Neuronal stem cell (in vitro differentiated cells): ENCODE measurements around the gene PIP5K1A.

ENCODE experiments used
- DNase-seq: peaks from one replicate; pipeline ENCODE4 v3.0.0-alpha.2; 2013; ENCODE audit warnings: low spot score
- H2AFZ ChIP-seq: one replicate; pipeline ENCODE4 v1.6.1; 2013; ENCODE audit warnings: mild to moderate bottlenecking, low read length, inconsistent platforms
- H2AK5ac ChIP-seq: 2 replicates; pipeline ENCODE4 v1.6.1; 2013; ENCODE audit warnings: low read depth, mild to moderate bottlenecking, inconsistent platforms, low read length, moderate library complexity, mixed read lengths
- H2BK120ac ChIP-seq: 2 replicates; pipeline ENCODE4 v1.6.1; 2013; ENCODE audit warnings: low read depth, mild to moderate bottlenecking, inconsistent platforms, low read length, moderate library complexity, mixed read lengths
- H2BK12ac ChIP-seq: one replicate; pipeline ENCODE4 v1.6.1; 2013; ENCODE audit warnings: low read length, inconsistent platforms
- H2BK15ac ChIP-seq: 2 replicates; pipeline ENCODE4 v1.6.1; 2013; ENCODE audit warnings: mild to moderate bottlenecking, low read length, inconsistent platforms, mixed read lengths
- H2BK5ac ChIP-seq: one replicate; pipeline ENCODE4 v1.6.1; 2013; ENCODE audit warnings: inconsistent platforms, mild to moderate bottlenecking, low read length, moderate library complexity
- H3K14ac ChIP-seq: one replicate; pipeline ENCODE4 v1.6.1; 2013; ENCODE audit warnings: low read length, inconsistent platforms
- H3K18ac ChIP-seq: 2 replicates; pipeline ENCODE4 v1.6.1; 2013; ENCODE audit warnings: low read length, inconsistent platforms
- H3K23ac ChIP-seq: 2 replicates; pipeline ENCODE4 v1.6.1; 2013; ENCODE audit warnings: low read depth, mild to moderate bottlenecking, mixed read lengths, low read length, inconsistent platforms; ENCODE audit not compliant: poor library complexity
- H3K27ac ChIP-seq: replicated peaks from 3 replicates; pipeline ENCODE4 v1.5.1; 2013; ENCODE audit warnings: low read length, inconsistent platforms
- H3K27me3 ChIP-seq, 3 experiments: 2 replicates each; pipeline ENCODE4 v1.6.1; 2013; ENCODE audit warnings: low read length in 3 of 3, mild to moderate bottlenecking in 2 of 3, inconsistent platforms in 1 of 3, low read depth in 1 of 3, mixed read lengths in 1 of 3, moderate library complexity in 1 of 3; ENCODE audit not compliant: control insufficient read depth in 3 of 3, insufficient read depth in 3 of 3
- H3K36me3 ChIP-seq, 2 donors: replicated peaks in 1 of 2; 2 replicates each; pipeline ENCODE4 v1.6.1; 2013; ENCODE audit warnings: low read length in 2 of 2; ENCODE audit not compliant: control insufficient read depth in 2 of 2, insufficient read depth in 2 of 2
- H3K4ac ChIP-seq: 2 replicates; pipeline ENCODE4 v1.6.1; 2013; ENCODE audit warnings: inconsistent platforms, mild to moderate bottlenecking, low read length, moderate library complexity
- H3K4me1 ChIP-seq, 2 donors: 1 replicate in 1 of 2; 2 replicates in 1 of 2; pipeline ENCODE4 v1.6.1; 2013; ENCODE audit warnings: low read length in 2 of 2, low read depth in 1 of 2; ENCODE audit not compliant: control insufficient read depth in 2 of 2, insufficient read depth in 1 of 2
- H3K4me2 ChIP-seq: one replicate; pipeline ENCODE4 v1.6.1; 2013; ENCODE audit warnings: mild to moderate bottlenecking, low read length, inconsistent platforms; ENCODE audit not compliant: insufficient read depth, poor library complexity, severe bottlenecking
- H3K4me3 ChIP-seq, 2 donors: 2 replicates each; pipeline ENCODE4 v1.5.1; 2013; ENCODE audit warnings: low read length in 2 of 2, mild to moderate bottlenecking in 2 of 2, inconsistent platforms in 1 of 2, moderate library complexity in 1 of 2
- H3K79me1 ChIP-seq: one replicate; pipeline ENCODE4 v1.6.1; 2013; ENCODE audit warnings: low read depth, mild to moderate bottlenecking, inconsistent platforms, low read length, moderate library complexity
- H3K9ac ChIP-seq: one replicate; pipeline ENCODE4 v1.6.1; 2013; ENCODE audit warnings: mild to moderate bottlenecking, low read depth, low read length, inconsistent platforms; ENCODE audit not compliant: poor library complexity
- H3K9me3 ChIP-seq, 2 donors: replicated peaks in 1 of 2; 2 replicates each; pipeline versions ENCODE3 to v1.6.1; 2013; ENCODE audit warnings: low read length in 2 of 2, mild to moderate bottlenecking in 2 of 2, inconsistent platforms in 1 of 2, low read depth in 1 of 2, mixed read lengths in 1 of 2, moderate library complexity in 1 of 2; ENCODE audit not compliant: control insufficient read depth in 2 of 2, insufficient read depth in 1 of 2
- H4K8ac ChIP-seq: one replicate; pipeline ENCODE4 v1.6.1; 2013; ENCODE audit warnings: low read depth, mild to moderate bottlenecking, inconsistent platforms, low read length, moderate library complexity
- H4K91ac ChIP-seq: one replicate; pipeline ENCODE4 v1.6.1; 2013; ENCODE audit warnings: low read length, low read depth, mild to moderate bottlenecking, inconsistent platforms; ENCODE audit not compliant: poor library complexity
- WGBS, 2 donors: extraction: QIAGEN DNeasy Blood & Tissue Kit; methylation state at CpG; one replicate each; pipeline ENCODE4 v1.1.7; 2013; ENCODE audit warnings: missing lambda C conversion rate in 2 of 2, mixed read lengths in 1 of 2; ENCODE audit not compliant: insufficient read length in 2 of 2, insufficient replicate concordance in 1 of 2; ENCODE audit errors: extremely low coverage in 2 of 2; 5-methylcytosine and 5-hydroxymethylcytosine counted together

PIP5K1A gene

DNA sequence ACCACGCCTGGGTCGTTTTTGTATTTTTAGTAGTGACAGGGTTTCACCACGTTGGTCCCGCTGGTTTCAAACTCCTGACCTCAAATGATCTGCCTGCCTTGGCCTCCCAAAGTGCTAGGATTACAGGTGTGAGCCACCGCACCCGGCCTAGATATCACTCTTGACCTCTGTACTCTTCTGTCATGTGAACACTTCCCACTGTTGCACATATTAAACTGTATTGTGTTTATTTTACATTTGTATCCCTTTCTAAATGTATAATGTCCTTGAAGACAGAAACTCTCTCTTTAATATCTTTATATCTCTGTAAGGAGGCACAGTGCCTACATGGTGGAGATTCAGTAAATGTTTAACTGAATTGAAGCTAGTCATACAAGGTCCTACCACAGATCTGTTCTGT, 36.9 kb downstream of the PIP5K1A start:
- Histone ChIP-seq H3K27ac (no peak overlapping the region), H2BK12ac (no peak overlapping the region), H2BK5ac (no peak overlapping the region), H4K8ac (no peak overlapping the region), H2AFZ (no peak overlapping the region), H3K9me3 (no peaks in the 10 kb centered on the region), H2BK15ac (no peak overlapping the region), H3K18ac (no peak overlapping the region), H2BK120ac (no peak overlapping the region), H3K23ac (no peak overlapping the region), H3K14ac (no peak overlapping the region), H3K79me1 (no peaks in the 10 kb centered on the region), H4K91ac (no peak overlapping the region), H3K4ac (no peak overlapping the region), H3K9ac (no peak overlapping the region), H2AK5ac (no peak overlapping the region), H3K36me3 (peaks cover 43 to 99% of the 10 kb centered on the region in 2 donors), H3K4me3 (no peak overlapping the region), H3K4me2 (no peak overlapping the region), H3K27me3 (no peaks in the 10 kb centered on the region), H3K4me1 (no peaks in the 10 kb centered on the region)
- no CpG with 5 or more reads among the region's 6 CpGs for WGBS, 2 donors
- DNase-seq = no peak

DNA sequence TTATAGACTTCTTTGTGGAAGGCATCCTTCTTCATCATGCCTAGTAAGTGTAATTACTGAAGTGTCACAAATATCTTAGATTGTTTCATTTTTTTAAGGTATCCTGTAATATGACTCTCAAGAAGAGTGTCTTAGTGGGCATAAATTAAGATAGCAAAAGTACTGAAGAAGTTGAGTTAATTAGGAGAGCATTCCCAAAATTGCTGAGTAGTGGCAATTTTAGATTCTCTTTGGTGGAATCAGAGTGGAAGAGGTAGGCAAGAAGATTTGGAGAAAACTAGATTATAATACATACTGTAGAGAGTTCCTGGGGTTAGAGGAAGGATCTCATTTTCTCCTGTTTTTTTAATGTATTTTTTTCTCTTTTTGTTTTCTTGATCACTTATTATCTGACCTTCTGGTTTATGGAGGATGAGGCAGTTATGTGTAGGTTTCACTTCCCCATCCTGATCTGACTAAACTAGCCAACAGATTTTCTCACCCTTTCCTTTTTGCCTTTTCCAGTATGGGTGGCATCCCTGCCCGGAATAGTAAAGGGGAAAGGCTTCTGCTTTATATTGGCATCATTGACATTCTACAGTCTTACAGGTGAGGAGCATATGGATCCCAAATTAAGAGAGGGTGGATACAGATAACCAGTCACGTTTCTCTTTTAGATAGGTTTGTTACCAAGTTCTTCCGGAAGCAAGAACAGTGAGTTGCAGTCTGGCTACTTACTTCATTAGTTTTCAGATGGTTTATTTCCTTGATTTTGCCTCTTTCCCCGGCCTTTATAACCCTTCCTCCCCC, 39.5 kb downstream of the PIP5K1A start:
- Histone ChIP-seq H2AFZ (no peak overlapping the region), H2BK5ac (no peak overlapping the region), H2BK15ac (no peak overlapping the region), H3K4ac (no peak overlapping the region), H3K27me3 (no peaks in the 10 kb centered on the region), H3K9me3 (no peaks in the 10 kb centered on the region), H2BK120ac (no peak overlapping the region), H3K18ac (no peak overlapping the region), H3K9ac (no peak overlapping the region), H3K14ac (no peak overlapping the region), H3K4me1 (no peaks in the 10 kb centered on the region), H2AK5ac (no peak overlapping the region), H3K4me2 (no peak overlapping the region), H2BK12ac (no peak overlapping the region), H4K91ac (no peak overlapping the region), H3K36me3 (peaks cover 43 to 99% of the 10 kb centered on the region in 2 donors), H4K8ac (no peak overlapping the region), H3K79me1 (no peaks in the 10 kb centered on the region), H3K27ac (no peak overlapping the region), H3K4me3 (no peak overlapping the region), H3K23ac (no peak overlapping the region)
- no peak for DNase-seq
- no CpG with 5 or more reads among the region's 4 CpGs for WGBS, 2 donors

DNA sequence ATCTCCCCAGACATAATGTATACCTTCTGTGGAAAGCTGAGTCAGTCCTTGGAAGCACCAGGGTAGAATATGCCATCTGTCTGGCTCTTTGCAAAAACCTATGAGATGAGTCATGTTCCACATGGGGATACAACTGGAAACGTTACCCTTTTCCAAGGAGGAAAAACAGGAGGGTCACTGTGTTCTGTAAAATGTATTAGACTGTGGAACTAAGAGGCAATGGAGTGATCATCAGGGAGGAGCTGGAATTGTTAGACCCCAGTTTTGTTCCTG, 40.1 kb downstream of the PIP5K1A start:
- Histone ChIP-seq H3K4me3 (no peak overlapping the region), H3K9me3 (no peaks in the 10 kb centered on the region), H3K79me1 (no peaks in the 10 kb centered on the region), H4K91ac (no peak overlapping the region), H2AK5ac (no peak overlapping the region), H2BK15ac (no peak overlapping the region), H2AFZ (no peak overlapping the region), H2BK12ac (no peak overlapping the region), H2BK5ac (no peak overlapping the region), H3K4ac (no peak overlapping the region), H3K27ac (no peak overlapping the region), H4K8ac (no peak overlapping the region), H3K14ac (no peak overlapping the region), H2BK120ac (no peak overlapping the region), H3K9ac (no peak overlapping the region), H3K18ac (no peak overlapping the region), H3K36me3 (peaks cover 48 to 99% of the 10 kb centered on the region in 2 donors), H3K23ac (no peak overlapping the region), H3K27me3 (no peaks in the 10 kb centered on the region), H3K4me1 (no peaks in the 10 kb centered on the region), H3K4me2 (no peak overlapping the region)
- no CpG with 5 or more reads among the region's 1 CpG for WGBS, 2 donors
- no peak for DNase-seq

DNA sequence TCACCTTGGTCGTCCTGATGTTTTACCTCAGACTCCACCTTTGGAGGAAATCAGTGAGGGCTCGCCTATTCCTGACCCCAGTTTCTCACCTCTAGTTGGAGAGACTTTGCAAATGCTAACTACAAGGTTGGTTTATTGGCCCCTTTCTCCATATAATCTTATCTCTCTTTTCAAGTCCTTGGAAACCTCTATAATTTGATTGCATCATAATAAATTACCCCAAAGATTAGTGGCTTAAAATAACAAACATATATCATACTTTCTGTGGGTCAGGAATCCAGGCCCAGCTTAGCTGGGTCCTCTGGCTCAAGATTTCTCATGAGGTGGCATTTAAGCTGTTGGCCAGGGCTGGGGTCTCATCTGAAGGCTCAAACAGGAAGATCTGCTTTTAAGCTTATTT, 44.1 kb downstream of the PIP5K1A start:
- H3K36me3 ChIP-seq = peaks cover 51 to 100% of the 10 kb centered on the region in 2 donors
- WGBS, 2 donors = no CpG with 5 or more reads among the region's 2 CpGs
- no peak for DNase-seq

More for the DNA sequence above, 44.1 kb downstream of the PIP5K1A start:
- Histone ChIP-seq H3K4ac (no peak overlapping the region), H2AK5ac (no peak overlapping the region), H3K4me2 (no peak overlapping the region), H3K4me3 (no peak overlapping the region), H2BK120ac (no peak overlapping the region), H3K18ac (no peak overlapping the region), H3K79me1 (no peaks in the 10 kb centered on the region), H2BK12ac (no peak overlapping the region), H4K8ac (no peak overlapping the region), H3K27me3 (no peaks in the 10 kb centered on the region), H3K14ac (no peak overlapping the region), H3K9me3 (no peaks in the 10 kb centered on the region), H3K23ac (no peak overlapping the region), H3K27ac (no peak overlapping the region), H3K4me1 (no peaks in the 10 kb centered on the region), H4K91ac (no peak overlapping the region), H2BK15ac (no peak overlapping the region), H2AFZ (no peak overlapping the region), H2BK5ac (no peak overlapping the region), H3K9ac (no peak overlapping the region)
